MCF 10A (cell line): ENCODE results near the gene IFITM5. TPM values are rescaled to one million over a fixed set of nuclear protein-coding genes. Genes with fewer than 3 reads are reported as not detected.
"Not testable (repeated sequence)": the region's sequence is repeated elsewhere in the genome, so short reads cannot be mapped to it uniquely, and the experiment has no call there.

Experiments
- BruUV-seq: library from RNA; stranded (reverse); fragments of 400-500 nt; replicated peaks from 2 replicates; lab custom pipeline; 2021; lab: Mats Ljungman, UMichigan
- CTCF ChIA-PET: fragments of 300-600 bp; sonication (Branson Sonifier 250); formaldehyde crosslinking; extraction: SDS; loops from one replicate; lab custom pipeline; 2021; ENCODE audit warnings: antibody characterized with exemption, inconsistent platforms; lab: Yijun Ruan, JAX
- POLR2A ChIA-PET: fragments of 300-600, 350-650 bp; sonication (Branson Sonifier 250); formaldehyde crosslinking; extraction: SDS; loops from one replicate; lab custom pipeline; 2020; ENCODE audit warnings: antibody characterized with exemption, inconsistent platforms; lab: Yijun Ruan, JAX
- DNase-seq: peaks from one replicate; pipeline ENCODE4 v3.0.0-alpha.2; 2018; ENCODE audit not compliant: unreplicated experiment
- H3K27ac Mint-ChIP-seq: one replicate; pipeline ENCODE4 v1.8.0; 2022; ENCODE audit warnings: mild to moderate bottlenecking, low read depth, mixed read lengths; ENCODE audit not compliant: unreplicated experiment
- H3K27me3 Mint-ChIP-seq: one replicate; pipeline ENCODE4 v1.8.0; 2022; ENCODE audit warnings: mixed read lengths; ENCODE audit not compliant: insufficient read depth, unreplicated experiment
- H3K36me3 Mint-ChIP-seq: one replicate; pipeline ENCODE4 v1.8.0; 2022; ENCODE audit warnings: mild to moderate bottlenecking, moderate library complexity, mixed read lengths; ENCODE audit not compliant: insufficient read depth, unreplicated experiment
- H3K4me1 Mint-ChIP-seq: one replicate; pipeline ENCODE4 v1.8.0; 2022; ENCODE audit warnings: mixed read lengths; ENCODE audit not compliant: insufficient read depth, unreplicated experiment
- H3K4me3 Mint-ChIP-seq: one replicate; pipeline ENCODE4 v1.8.0; 2022; ENCODE audit warnings: mild to moderate bottlenecking, moderate library complexity, mixed read lengths; ENCODE audit not compliant: unreplicated experiment
- H3K9me3 Mint-ChIP-seq: one replicate; pipeline ENCODE4 v1.8.0; 2022; ENCODE audit warnings: mixed read lengths; ENCODE audit not compliant: unreplicated experiment
- intact Hi-C: fragments of 100-400 bp; cut with micrococcal nuclease; formaldehyde crosslinking; loops from 2 replicates; pipeline ENCODE4 v1.14.1; 2022
- total RNA-seq: library from RNA; stranded (reverse); gene quantifications from 2 replicates; pipeline ENCODE4 v1.2.3, GENCODE V29; 2022
- TF ChIP-seq, protein P1 (sequence below): fragments of 200-600 bp; IDR thresholded peaks from one replicate; pipeline ENCODE4 v1.8.0; 2022; ENCODE audit warnings: antibody characterized with exemption, mild to moderate bottlenecking; ENCODE audit not compliant: unreplicated experiment

The IFITM5 gene
- total RNA-seq, 1 experiment from 2014 or later: not detected

DNA sequence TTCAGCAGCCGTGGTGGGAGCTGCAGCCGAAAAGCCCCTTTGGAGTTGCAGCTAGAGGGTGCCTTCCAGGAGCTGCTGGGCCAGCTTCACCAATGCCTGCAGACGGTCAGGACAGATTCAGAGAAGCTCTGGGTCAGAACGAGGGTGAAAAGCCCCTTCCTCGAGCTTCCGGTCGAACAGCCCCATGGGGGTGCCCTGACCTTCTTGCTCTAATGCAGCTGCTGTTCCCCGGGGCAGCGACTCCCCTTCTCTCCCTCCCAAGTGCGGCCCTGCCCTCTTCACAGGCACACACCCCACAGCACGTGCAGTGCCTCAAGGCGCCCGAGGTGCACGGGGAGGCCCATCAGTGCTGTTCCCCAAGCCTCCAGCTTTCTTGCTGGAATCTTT, 31.0 kb upstream of the IFITM5 start:
- Mint-ChIP-seq H3K27ac (no peak overlapping the region), H3K4me1 (no peaks in the 10 kb centered on the region), H3K9me3 (no peaks in the 10 kb centered on the region), H3K4me3 (no peak overlapping the region), H3K27me3 (no peaks in the 10 kb centered on the region), H3K36me3 (no peaks in the 10 kb centered on the region)
- BruUV-seq: no TSS peak
- TF ChIP-seq, protein P1, sequence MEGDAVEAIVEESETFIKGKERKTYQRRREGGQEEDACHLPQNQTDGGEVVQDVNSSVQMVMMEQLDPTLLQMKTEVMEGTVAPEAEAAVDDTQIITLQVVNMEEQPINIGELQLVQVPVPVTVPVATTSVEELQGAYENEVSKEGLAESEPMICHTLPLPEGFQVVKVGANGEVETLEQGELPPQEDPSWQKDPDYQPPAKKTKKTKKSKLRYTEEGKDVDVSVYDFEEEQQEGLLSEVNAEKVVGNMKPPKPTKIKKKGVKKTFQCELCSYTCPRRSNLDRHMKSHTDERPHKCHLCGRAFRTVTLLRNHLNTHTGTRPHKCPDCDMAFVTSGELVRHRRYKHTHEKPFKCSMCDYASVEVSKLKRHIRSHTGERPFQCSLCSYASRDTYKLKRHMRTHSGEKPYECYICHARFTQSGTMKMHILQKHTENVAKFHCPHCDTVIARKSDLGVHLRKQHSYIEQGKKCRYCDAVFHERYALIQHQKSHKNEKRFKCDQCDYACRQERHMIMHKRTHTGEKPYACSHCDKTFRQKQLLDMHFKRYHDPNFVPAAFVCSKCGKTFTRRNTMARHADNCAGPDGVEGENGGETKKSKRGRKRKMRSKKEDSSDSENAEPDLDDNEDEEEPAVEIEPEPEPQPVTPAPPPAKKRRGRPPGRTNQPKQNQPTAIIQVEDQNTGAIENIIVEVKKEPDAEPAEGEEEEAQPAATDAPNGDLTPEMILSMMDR: no peak
- intact Hi-C loops: no loop called here
- no peak for DNase-seq
- CTCF ChIA-PET: interaction anchor here (0.7 to 1.9 kb wide), 3 partner anchors 8 to 15 kb away, joined by 3 to 5 read pairs (median 3); no protein-coding TSS in a partner anchor
- POLR2A ChIA-PET: interaction anchor here (0.6 to 1.4 kb wide), 4 partner anchors 19 to 123 kb away, joined by 3 to 4 read pairs (median 3); partner anchors contain the start of genes BET1L and RIC8A

GRCh38 chr11:329886-330253, 30.5 kb upstream of the IFITM5 start:
- H3K27ac Mint-ChIP-seq: no peak overlapping the region
- no TSS peak for BruUV-seq
- no peaks in the 10 kb centered on the region for H3K4me1 Mint-ChIP-seq
- H3K27me3 Mint-ChIP-seq: no peaks in the 10 kb centered on the region
- TF ChIP-seq, protein P1: no peak
- POLR2A ChIA-PET: interaction anchor here (0.6 to 1.4 kb wide), 6 partner anchors 13 to 123 kb away, joined by 3 to 4 read pairs (median 3); partner anchors contain the start of genes BET1L, IFITM2 and RIC8A
- no peak for DNase-seq
- intact Hi-C loops: no loop called here
- no peaks in the 10 kb centered on the region for H3K9me3 Mint-ChIP-seq
- no peak overlapping the region for H3K4me3 Mint-ChIP-seq
- CTCF ChIA-PET: interaction anchor here (0.6 to 1.9 kb wide), 5 partner anchors 9 to 18 kb away, joined by 3 to 5 read pairs (median 3); no protein-coding TSS in a partner anchor
- H3K36me3 Mint-ChIP-seq: no peaks in the 10 kb centered on the region

DNA sequence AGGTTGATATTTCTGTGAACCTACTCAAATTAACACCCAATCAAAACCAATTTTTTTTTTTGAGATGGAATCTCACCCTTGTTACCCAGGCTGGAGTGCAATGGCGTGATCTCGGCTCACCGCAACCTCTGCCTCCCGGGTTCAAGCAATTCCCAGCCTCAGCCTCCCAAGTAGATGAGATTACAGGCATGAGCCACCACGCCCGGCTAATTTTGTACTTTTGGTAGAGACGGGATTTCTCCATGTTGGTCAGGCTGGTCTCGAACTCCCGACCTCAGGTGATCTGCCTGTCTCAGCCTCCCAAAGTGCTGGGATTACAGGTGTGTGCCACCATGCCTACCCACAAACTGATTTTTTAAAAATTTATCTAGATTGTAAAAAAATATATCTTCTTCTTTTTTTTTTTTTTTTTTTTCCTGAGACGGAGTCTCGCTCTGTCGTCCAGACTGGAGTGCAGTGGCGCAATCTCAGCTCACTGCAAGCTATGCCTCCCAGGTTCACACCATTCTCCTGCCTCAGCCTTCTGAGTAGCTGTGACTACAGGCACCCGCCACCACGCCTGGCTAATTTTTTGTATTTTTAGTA, 29.3 kb upstream of the IFITM5 start:
- H3K27ac Mint-ChIP-seq, intact Hi-C loops, H3K4me1 Mint-ChIP-seq, H3K27me3 Mint-ChIP-seq, BruUV-seq, H3K36me3 Mint-ChIP-seq, H3K4me3 Mint-ChIP-seq, DNase-seq, H3K9me3 Mint-ChIP-seq: not testable (repeated sequence)
- CTCF ChIA-PET: interaction anchor here (0.8 to 1.9 kb wide), 3 partner anchors 12 to 14 kb away, joined by 3 to 5 read pairs (median 3); no protein-coding TSS in a partner anchor
- POLR2A ChIA-PET: interaction anchor here (1.4 kb wide), 1 partner anchor 22 kb away, joined by 3 read pairs; no protein-coding TSS in a partner anchor

DNA sequence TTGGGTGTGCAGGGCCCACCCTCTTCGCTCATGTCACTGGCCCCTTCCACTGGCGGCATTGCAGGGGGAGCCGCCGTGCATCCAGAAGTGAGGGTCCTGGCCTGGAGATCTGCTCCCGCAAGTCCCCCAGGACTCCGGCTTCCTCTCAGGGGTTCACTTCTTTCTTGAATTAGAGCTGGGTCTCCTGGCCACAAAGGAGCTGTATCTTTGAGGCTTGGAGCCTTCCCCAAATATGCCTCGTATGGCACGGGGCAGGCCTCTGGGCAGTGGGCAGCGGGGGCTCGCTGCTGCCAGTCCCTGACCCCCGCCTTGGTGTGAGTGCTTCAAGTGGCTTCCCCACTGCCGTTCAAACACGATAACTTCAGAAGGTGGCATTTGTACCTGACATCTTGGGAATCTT, 28.7 kb upstream of the IFITM5 start:
- TF ChIP-seq, protein P1: no peak
- Mint-ChIP-seq H3K27me3 (no peaks in the 10 kb centered on the region), H3K4me3 (no peak overlapping the region), H3K36me3 (no peaks in the 10 kb centered on the region), H3K27ac (no peak overlapping the region), H3K4me1 (no peaks in the 10 kb centered on the region), H3K9me3 (no peaks in the 10 kb centered on the region)
- intact Hi-C loops: no loop called here
- POLR2A ChIA-PET: no interaction called here
- BruUV-seq: no TSS peak
- DNase-seq: no peak
- CTCF ChIA-PET: no interaction called here
